Measurements from ENCODE around the gene RFC3. TPM values are rescaled to one million over a fixed set of nuclear protein-coding genes. Genes with fewer than 3 reads are reported as not detected.
"Not testable (repeated sequence)": the region's sequence is repeated elsewhere in the genome, so short reads cannot be mapped to it uniquely, and the experiment has no call there.

The RFC3 gene
- 29.8 TPM for polyA plus RNA-seq (2012; ENCODE audit: low read depth, missing spikeins)

GRCh38 chr13:33817901-33818706 is at the start of gene RFC3:
TSS of gene RFC3 (plus strand) at chr13:33818149. CDS start at chr13:33818179, 30 bp downstream.
- DNase-seq (ENCODE audit: insufficient read length, low spot score) (peak; percentile 68), FAIRE-seq (peak; percentile 88)
- TF ChIP-seq SPI1 (IDR thresholded peaks at IDR 0.05; ENCODE audit: low read depth, low read length) = no peak
- TF ChIP-seq TAF1 (IDR thresholded peaks at IDR 0.05; ENCODE audit: low read depth, low read length) = peak; percentile 72
- TF ChIP-seq PAX5 (IDR thresholded peaks at IDR 0.05; ENCODE audit: insufficient read depth, low read length, severe bottlenecking) = no peak
- peak; percentile 70 for TF ChIP-seq POLR2A (IDR thresholded peaks at IDR 0.05; ENCODE audit: low read depth, low read length)
- TF ChIP-seq POU2F2 (IDR thresholded peaks at IDR 0.05; ENCODE audit: low read depth, low read length) = peak; percentile 80
- peak; percentile 58; the same call in 1 of the 2 replicates for TF ChIP-seq POLR2AphosphoS5 (IDR thresholded peaks at IDR 0.05; ENCODE audit: low read depth, low read length)

- no peak for TF ChIP-seq PAX5 (IDR thresholded peaks at IDR 0.05; ENCODE audit: insufficient read depth, low read length, severe bottlenecking)
- TF ChIP-seq TAF1 (IDR thresholded peaks at IDR 0.05; ENCODE audit: low read depth, low read length) = no peak
- TF ChIP-seq POU2F2 (IDR thresholded peaks at IDR 0.05; ENCODE audit: low read depth, low read length) = no peak
- no peak for TF ChIP-seq SPI1 (IDR thresholded peaks at IDR 0.05; ENCODE audit: low read depth, low read length)
- TF ChIP-seq POLR2A (IDR thresholded peaks at IDR 0.05; ENCODE audit: low read depth, low read length) = no peak
- TF ChIP-seq POLR2AphosphoS5 (IDR thresholded peaks at IDR 0.05; ENCODE audit: low read depth, low read length) = no peak
- FAIRE-seq = no peak
- DNase-seq (ENCODE audit: insufficient read length, low spot score) = no peak
Observed at GRCh38 chr13:33771296-33771695, 46.7 kb upstream of the RFC3 start.

- DNase-seq (ENCODE audit: insufficient read length, low spot score) (no peak), FAIRE-seq (no peak)
- TF ChIP-seq POLR2A (IDR thresholded peaks at IDR 0.05; ENCODE audit: low read depth, low read length) = no peak
- no peak for TF ChIP-seq TAF1 (IDR thresholded peaks at IDR 0.05; ENCODE audit: low read depth, low read length)
- TF ChIP-seq PAX5 (IDR thresholded peaks at IDR 0.05; ENCODE audit: insufficient read depth, low read length, severe bottlenecking) = no peak
- TF ChIP-seq POLR2AphosphoS5 (IDR thresholded peaks at IDR 0.05; ENCODE audit: low read depth, low read length) = no peak
- TF ChIP-seq POU2F2 (IDR thresholded peaks at IDR 0.05; ENCODE audit: low read depth, low read length) = no peak
- TF ChIP-seq SPI1 (IDR thresholded peaks at IDR 0.05; ENCODE audit: low read depth, low read length) = no peak
Observed at GRCh38 chr13:33773790-33774462, 44.0 kb upstream of the RFC3 start.

- DNase-seq (ENCODE audit: insufficient read length, low spot score) = no peak
- peak; percentile 16 for FAIRE-seq
- no peak for TF ChIP-seq POLR2AphosphoS5 (IDR thresholded peaks at IDR 0.05; ENCODE audit: low read depth, low read length)
Observed at GRCh38 chr13:33775339-33776108, 42.4 kb upstream of the RFC3 start.

GRCh38 chr13:33776239-33776881 is 41.6 kb upstream of the RFC3 start:
- no peak for FAIRE-seq
- DNase-seq (ENCODE audit: insufficient read length, low spot score) = no peak
- no peak for TF ChIP-seq POU2F2 (IDR thresholded peaks at IDR 0.05; ENCODE audit: low read depth, low read length)
- no peak for TF ChIP-seq PAX5 (IDR thresholded peaks at IDR 0.05; ENCODE audit: insufficient read depth, low read length, severe bottlenecking)
- TF ChIP-seq TAF1 (IDR thresholded peaks at IDR 0.05; ENCODE audit: low read depth, low read length) = no peak
- TF ChIP-seq SPI1 (IDR thresholded peaks at IDR 0.05; ENCODE audit: low read depth, low read length) = no peak
- no peak for TF ChIP-seq POLR2AphosphoS5 (IDR thresholded peaks at IDR 0.05; ENCODE audit: low read depth, low read length)
- TF ChIP-seq POLR2A (IDR thresholded peaks at IDR 0.05; ENCODE audit: low read depth, low read length) = no peak

- DNase-seq (ENCODE audit: insufficient read length, low spot score) = no peak
- FAIRE-seq = no peak
- no peak for TF ChIP-seq TAF1 (IDR thresholded peaks at IDR 0.05; ENCODE audit: low read depth, low read length)
- TF ChIP-seq SPI1 (IDR thresholded peaks at IDR 0.05; ENCODE audit: low read depth, low read length) = no peak
- TF ChIP-seq POU2F2 (IDR thresholded peaks at IDR 0.05; ENCODE audit: low read depth, low read length) = no peak
- no peak for TF ChIP-seq PAX5 (IDR thresholded peaks at IDR 0.05; ENCODE audit: insufficient read depth, low read length, severe bottlenecking)
- TF ChIP-seq POLR2A (IDR thresholded peaks at IDR 0.05; ENCODE audit: low read depth, low read length) = no peak
- TF ChIP-seq POLR2AphosphoS5 (IDR thresholded peaks at IDR 0.05; ENCODE audit: low read depth, low read length) = no peak
Observed at GRCh38 chr13:33782631-33783030, 35.3 kb upstream of the RFC3 start.

GRCh38 chr13:33783212-33783611 is 34.7 kb upstream of the RFC3 start:
- not testable (repeated sequence) for DNase-seq (ENCODE audit: insufficient read length, low spot score)

GRCh38 chr13:33784738-33785137 is 33.2 kb upstream of the RFC3 start:
- TF ChIP-seq SPI1 (IDR thresholded peaks at IDR 0.05; ENCODE audit: low read depth, low read length) (no peak), POU2F2 (IDR thresholded peaks at IDR 0.05; ENCODE audit: low read depth, low read length) (no peak), PAX5 (IDR thresholded peaks at IDR 0.05; ENCODE audit: insufficient read depth, low read length, severe bottlenecking) (no peak), POLR2AphosphoS5 (IDR thresholded peaks at IDR 0.05; ENCODE audit: low read depth, low read length) (no peak), TAF1 (IDR thresholded peaks at IDR 0.05; ENCODE audit: low read depth, low read length) (no peak), POLR2A (IDR thresholded peaks at IDR 0.05; ENCODE audit: low read depth, low read length) (no peak)
- DNase-seq (ENCODE audit: insufficient read length, low spot score) (no peak), FAIRE-seq (peak; percentile 9)

More at GRCh38 chr13:33783212-33783611, 34.7 kb upstream of the RFC3 start:
- not testable (repeated sequence) for FAIRE-seq

GRCh38 chr13:33785384-33785783 is 32.6 kb upstream of the RFC3 start:
- no peak for FAIRE-seq
- DNase-seq (ENCODE audit: insufficient read length, low spot score) = no peak
- TF ChIP-seq POLR2AphosphoS5 (IDR thresholded peaks at IDR 0.05; ENCODE audit: low read depth, low read length) = no peak
- TF ChIP-seq POLR2A (IDR thresholded peaks at IDR 0.05; ENCODE audit: low read depth, low read length) = no peak
- TF ChIP-seq PAX5 (IDR thresholded peaks at IDR 0.05; ENCODE audit: insufficient read depth, low read length, severe bottlenecking) = no peak
- TF ChIP-seq SPI1 (IDR thresholded peaks at IDR 0.05; ENCODE audit: low read depth, low read length) = no peak
- TF ChIP-seq POU2F2 (IDR thresholded peaks at IDR 0.05; ENCODE audit: low read depth, low read length) = no peak
- TF ChIP-seq TAF1 (IDR thresholded peaks at IDR 0.05; ENCODE audit: low read depth, low read length) = no peak
